Inflammatory macrophage treated with lipopolysaccharide for 1 hour (primary cell): ENCODE measurements around the gene TMEM176A.

ENCODE experiments used
- DNase-seq, 2 donors: peaks; one replicate each; pipeline ENCODE4 v3.0.0-alpha.2; 2020 to 2022

Gene TMEM176A

GRCh38 chr7:150850273-150850672, 49.7 kb downstream of the TMEM176A start:
- DNase-seq: no peak

- DNase-seq: no peak
Measured at GRCh38 chr7:150851492-150852370, 51.2 kb downstream of the TMEM176A start.

- DNase-seq: peak in 1 of 2 donors; percentile 11
Measured at GRCh38 chr7:150852371-150852905, 51.9 kb downstream of the TMEM176A start, which contains the start of gene AOC1. AOC1 (plus strand) TSS chr7:150852517; CDS start chr7:150856471, 3,954 bp downstream.

DNA sequence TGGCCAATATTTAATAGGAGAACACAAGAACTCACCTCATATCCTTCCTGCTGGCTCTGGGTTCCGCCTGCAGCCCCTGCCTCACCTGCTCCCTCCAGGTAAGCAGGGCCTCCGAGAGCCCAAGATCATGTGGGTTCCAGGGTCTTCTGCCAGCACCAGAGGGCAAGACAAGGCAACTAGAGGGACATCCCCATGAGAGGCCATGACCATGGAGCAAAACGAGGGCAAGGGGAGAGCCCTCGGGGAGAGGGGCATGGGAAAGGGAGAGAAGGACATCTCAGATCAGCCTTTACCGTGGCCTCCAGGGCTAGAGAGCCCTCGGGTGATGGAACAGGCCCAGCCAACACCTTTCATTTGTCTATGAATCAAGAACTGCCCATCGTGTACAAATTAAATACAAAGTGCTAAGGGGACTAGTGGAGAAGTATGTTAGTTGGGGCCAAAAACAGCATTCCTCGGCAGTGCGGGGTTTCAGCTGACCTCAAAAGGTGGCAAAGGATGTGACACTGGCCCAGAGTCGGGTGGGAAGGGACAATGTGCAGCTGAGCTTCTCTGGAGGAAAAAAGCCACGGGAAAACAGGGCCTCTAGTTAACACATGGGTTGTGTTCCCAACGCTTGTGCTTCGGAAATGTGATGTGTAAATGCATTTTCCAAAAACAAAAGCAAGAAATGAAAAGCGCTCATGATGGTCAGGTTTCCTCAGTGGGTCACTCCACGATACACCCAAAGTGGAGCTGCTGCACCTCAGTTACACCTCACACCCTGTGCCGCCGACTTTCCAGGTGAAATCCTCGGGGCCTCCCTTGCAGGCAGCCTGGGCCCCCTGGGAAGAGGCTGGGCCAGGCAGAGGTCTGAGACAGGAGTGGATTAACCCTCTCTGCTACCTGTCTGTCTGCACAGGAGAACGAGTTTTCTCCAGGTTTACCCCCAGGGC, 53.8 kb downstream of the TMEM176A start:
- DNase-seq: no peak
